ENCODE data around the gene RBMS1.

GRCh38 chr2:160506371-160507045, 12.9 kb upstream of the RBMS1 start:
- TF ChIP-seq CTCF (optimal IDR thresholded peaks at IDR 0.05 in 1 of 3, IDR thresholded peaks at IDR 0.05 in 1 of 3, conservative IDR thresholded peaks at IDR 0.05 in 1 of 3; ENCODE audit: extremely low read depth in 1 of 3, insufficient read depth in 2 of 3, low read length in 3 of 3) (no peak), EZH2 (IDR thresholded peaks at IDR 0.05; ENCODE audit: low read length) (no peak)

Measured in keratinocyte (primary cell).